RWPE1 (cell line): ENCODE results near the gene TTC21B.

Experiments used
- CTCF ChIA-PET: fragments of 350-600 bp; sonication (Branson Sonifier 250); formaldehyde crosslinking; extraction: SDS; loops from one replicate; lab custom pipeline; 2021; lab: Yijun Ruan, JAX
- POLR2A ChIA-PET: fragments of 400-600 bp; formaldehyde crosslinking; extraction: SDS; loops from one replicate; lab custom pipeline; 2020; ENCODE audit warnings: antibody characterized with exemption; ENCODE audit not compliant: low non-redundant PET; lab: Yijun Ruan, JAX
- DNase-seq: peaks from one replicate; pipeline ENCODE4 v3.0.0; 2012; ENCODE audit warnings: low spot score
- H3K27ac ChIP-seq: fragments of 450-650 bp; 2 replicates; pipeline ENCODE4 v1.5.1; 2017
- TF ChIP-seq, protein P1 (sequence below): fragments of 450-650 bp; conservative IDR thresholded peaks from 2 replicates; pipeline ENCODE4 v1.5.1; 2017; ENCODE audit warnings: low read depth, mild to moderate bottlenecking

The TTC21B gene

GRCh38 chr2:165844216-165844615 is 109.4 kb downstream of the TTC21B start:
- ChIA-PET POLR2A (no interaction called here), CTCF (no interaction called here)
- H3K27ac ChIP-seq = no peak overlapping the region
- DNase-seq = no peak
- TF ChIP-seq, protein P1, sequence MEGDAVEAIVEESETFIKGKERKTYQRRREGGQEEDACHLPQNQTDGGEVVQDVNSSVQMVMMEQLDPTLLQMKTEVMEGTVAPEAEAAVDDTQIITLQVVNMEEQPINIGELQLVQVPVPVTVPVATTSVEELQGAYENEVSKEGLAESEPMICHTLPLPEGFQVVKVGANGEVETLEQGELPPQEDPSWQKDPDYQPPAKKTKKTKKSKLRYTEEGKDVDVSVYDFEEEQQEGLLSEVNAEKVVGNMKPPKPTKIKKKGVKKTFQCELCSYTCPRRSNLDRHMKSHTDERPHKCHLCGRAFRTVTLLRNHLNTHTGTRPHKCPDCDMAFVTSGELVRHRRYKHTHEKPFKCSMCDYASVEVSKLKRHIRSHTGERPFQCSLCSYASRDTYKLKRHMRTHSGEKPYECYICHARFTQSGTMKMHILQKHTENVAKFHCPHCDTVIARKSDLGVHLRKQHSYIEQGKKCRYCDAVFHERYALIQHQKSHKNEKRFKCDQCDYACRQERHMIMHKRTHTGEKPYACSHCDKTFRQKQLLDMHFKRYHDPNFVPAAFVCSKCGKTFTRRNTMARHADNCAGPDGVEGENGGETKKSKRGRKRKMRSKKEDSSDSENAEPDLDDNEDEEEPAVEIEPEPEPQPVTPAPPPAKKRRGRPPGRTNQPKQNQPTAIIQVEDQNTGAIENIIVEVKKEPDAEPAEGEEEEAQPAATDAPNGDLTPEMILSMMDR = no peak

GRCh38 chr2:165843351-165843750 is 110.2 kb downstream of the TTC21B start:
- TF ChIP-seq, protein P1 = no peak
- no peak overlapping the region for H3K27ac ChIP-seq
- no peak for DNase-seq
- ChIA-PET CTCF (no interaction called here), POLR2A (no interaction called here)

- POLR2A ChIA-PET = no interaction called here
- CTCF ChIA-PET = no interaction called here
- DNase-seq = no peak
- TF ChIP-seq, protein P1 = no peak
- no peak overlapping the region for H3K27ac ChIP-seq
These were observed 113.1 kb downstream of the TTC21B start for GRCh38 chr2:165840333-165840958.

DNA sequence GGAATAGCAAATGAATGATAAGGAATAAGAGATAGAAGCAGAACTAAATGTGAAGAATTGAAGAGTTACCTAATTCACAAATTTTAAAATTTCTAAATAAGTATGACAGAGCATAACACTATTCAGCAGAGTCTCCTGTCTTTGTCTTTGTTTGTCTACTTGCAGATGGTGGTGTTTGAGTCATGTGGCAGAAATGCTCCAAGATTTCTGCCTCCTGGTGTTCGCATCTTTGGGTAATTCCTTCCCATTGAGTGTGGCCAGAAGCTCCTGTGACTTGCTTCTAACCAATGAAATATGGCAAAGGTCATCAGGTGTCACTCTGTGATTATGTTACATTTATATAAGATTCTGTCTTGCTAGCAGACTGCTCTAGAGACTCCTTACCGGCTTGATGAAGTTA is 114.0 kb downstream of the TTC21B start:
- no peak overlapping the region for H3K27ac ChIP-seq
- TF ChIP-seq, protein P1 = no peak
- DNase-seq = no peak
- ChIA-PET CTCF (interaction anchor here (0.7 to 1.1 kb wide), 2 partner anchors 35 to 439 kb away, joined by 3 read pairs; no protein-coding TSS in a partner anchor), POLR2A (no interaction called here)

DNA sequence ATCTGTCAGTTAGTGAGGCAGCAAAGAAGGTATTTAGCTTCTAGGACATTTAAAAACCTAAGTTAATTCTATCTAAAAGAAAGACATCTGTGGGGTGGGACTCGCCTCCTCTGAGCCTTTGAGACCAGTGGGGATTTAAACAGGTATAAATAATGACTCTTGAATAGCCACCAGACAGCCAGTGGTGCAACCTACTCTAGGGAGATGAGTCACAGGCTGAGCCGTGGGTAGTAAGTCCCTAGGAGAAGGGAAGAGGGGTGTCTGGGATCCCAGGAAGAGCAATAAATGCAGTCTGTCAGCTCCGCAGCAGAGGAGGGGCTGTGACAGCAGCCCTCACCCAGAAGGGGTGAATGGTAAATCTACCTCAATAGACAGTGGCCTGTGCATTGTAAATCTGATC is 116.5 kb downstream of the TTC21B start:
- TF ChIP-seq, protein P1 = no peak
- ChIA-PET POLR2A (no interaction called here), CTCF (no interaction called here)
- no peak overlapping the region for H3K27ac ChIP-seq
- DNase-seq = peak; percentile 48

DNA sequence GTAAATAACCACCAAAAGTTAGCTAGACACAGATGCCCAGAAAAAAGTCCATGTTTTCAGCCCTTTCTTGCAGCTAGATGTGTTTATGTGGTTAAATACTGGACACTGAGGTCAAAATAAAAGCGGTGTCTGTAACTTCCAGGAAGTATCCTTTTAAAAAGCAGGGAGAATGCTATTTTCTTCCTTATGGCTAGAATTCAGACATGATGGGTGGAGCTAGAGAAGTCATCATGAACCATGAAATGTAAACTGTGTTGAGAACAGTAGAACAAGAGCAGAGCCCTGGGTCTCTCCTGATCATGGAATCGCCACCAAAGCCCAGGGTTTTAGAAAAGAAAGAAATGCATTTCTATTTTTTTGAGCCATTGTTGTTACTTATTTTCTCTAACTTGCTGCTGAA is 118.2 kb downstream of the TTC21B start:
- ChIA-PET POLR2A (no interaction called here), CTCF (no interaction called here)
- no peak overlapping the region for H3K27ac ChIP-seq
- TF ChIP-seq, protein P1 = no peak
- DNase-seq = no peak
